ENCODE measurements around the gene TSKS. TPM values are rescaled to one million over a fixed set of nuclear protein-coding genes. Genes with fewer than 3 reads are reported as not detected.

The TSKS gene
- polyA plus RNA-seq, 3 donors = 0.37 to 0.81 (median 0.51) TPM

- Mint-ChIP-seq H3K27ac (peak overlapping the region in 6 of 7 donors; percentile 33 to 88 (median 74)), H3K27me3 (ENCODE audit: low read depth in 3 of 3) (peaks cover 0 to 2% (median 2%) of the 10 kb centered on the region in 3 donors), H3K4me1 (peaks cover 47% of the 10 kb centered on the region), H3K4me3 (no peak overlapping the region), H3K9me3 (no peaks in the 10 kb centered on the region), H3K36me3 (peaks cover 23 to 58% of the 10 kb centered on the region in 2 donors)
- DNase-seq = no peak
- peaks cover 99% of the 10 kb centered on the region for H3K79me2 ChIP-seq (ENCODE audit: insufficient read depth, low read length)
- no peak overlapping the region for H3K4me3 ChIP-seq (replicated peaks in 1 of 3; ENCODE audit: low read depth in 2 of 3, low read length in 3 of 3)
- H2AFZ ChIP-seq (ENCODE audit: insufficient read depth, low read depth, low read length, poor library complexity, severe bottlenecking) = no peak overlapping the region
- H3K4me1 ChIP-seq (ENCODE audit: control insufficient read depth in 1 of 2, insufficient read depth in 2 of 2, low read length in 2 of 2) = peaks cover 32 to 33% of the 10 kb centered on the region in 2 donors
- no peaks in the 10 kb centered on the region for H3K27me3 ChIP-seq (ENCODE audit: control insufficient read depth in 2 of 2, insufficient read depth in 2 of 2, low read length in 2 of 2)
- TF ChIP-seq CTCF (IDR thresholded peaks at IDR 0.05) = no peak
- WGBS (ENCODE audit: insufficient coverage) = 92% methylated on average over 8 of the region's 10 CpGs
- peaks cover 5 to 25% of the 10 kb centered on the region in 2 donors for H3K36me3 ChIP-seq (replicated peaks in 1 of 2; ENCODE audit: control insufficient read depth in 1 of 2, insufficient read depth in 2 of 2, low read length in 2 of 2)
- peaks cover 61% of the 10 kb centered on the region for H4K20me1 ChIP-seq (ENCODE audit: insufficient read depth, low read length)
- no peaks in the 10 kb centered on the region for H3K9me3 ChIP-seq (replicated peaks in 1 of 2; ENCODE audit: control insufficient read depth in 1 of 2, insufficient read depth in 1 of 2, low read length in 2 of 2)
- no peak overlapping the region for H3K4me2 ChIP-seq (replicated peaks; ENCODE audit: extremely low read depth, low read length, poor library complexity, severe bottlenecking)
- peak overlapping the region; percentile 22 for H3K9ac ChIP-seq (ENCODE audit: insufficient read depth, low read length, poor library complexity, severe bottlenecking)
- peak overlapping the region; percentile 70 to 78 for H3K27ac ChIP-seq (ENCODE audit: low read depth in 1 of 2, low read length in 2 of 2)
- intact Hi-C loops (cut with micrococcal nuclease) = no loop called here
Measured at GRCh38 chr19:49772850-49773432, 9.8 kb upstream of the TSKS start.

- peaks cover 53% of the 10 kb centered on the region for H3K4me1 Mint-ChIP-seq
- no peak for TF ChIP-seq CTCF (IDR thresholded peaks at IDR 0.05)
- H3K9me3 ChIP-seq (replicated peaks in 1 of 2; ENCODE audit: control insufficient read depth in 1 of 2, insufficient read depth in 1 of 2, low read length in 2 of 2) = no peaks in the 10 kb centered on the region
- H3K4me2 ChIP-seq (replicated peaks; ENCODE audit: extremely low read depth, low read length, poor library complexity, severe bottlenecking) = no peak overlapping the region
- peaks cover 5 to 25% of the 10 kb centered on the region in 2 donors for H3K36me3 ChIP-seq (replicated peaks in 1 of 2; ENCODE audit: control insufficient read depth in 1 of 2, insufficient read depth in 2 of 2, low read length in 2 of 2)
- peaks cover 99% of the 10 kb centered on the region for H3K79me2 ChIP-seq (ENCODE audit: insufficient read depth, low read length)
- no peaks in the 10 kb centered on the region for H3K9me3 Mint-ChIP-seq
- peaks cover 38 to 41% of the 10 kb centered on the region in 2 donors for H3K4me1 ChIP-seq (ENCODE audit: control insufficient read depth in 1 of 2, insufficient read depth in 2 of 2, low read length in 2 of 2)
- peaks cover 23 to 56% of the 10 kb centered on the region in 2 donors for H3K36me3 Mint-ChIP-seq
- H3K27me3 ChIP-seq (ENCODE audit: control insufficient read depth in 2 of 2, insufficient read depth in 2 of 2, low read length in 2 of 2) = no peaks in the 10 kb centered on the region
- H3K27me3 Mint-ChIP-seq (ENCODE audit: low read depth in 3 of 3) = peaks cover 0 to 2% (median 2%) of the 10 kb centered on the region in 3 donors
- no peak overlapping the region for H3K4me3 Mint-ChIP-seq
- no peak overlapping the region for H3K4me3 ChIP-seq (replicated peaks in 1 of 3; ENCODE audit: low read depth in 2 of 3, low read length in 3 of 3)
- peak overlapping the region in 2 of 7 donors; percentile 68 to 76 for H3K27ac Mint-ChIP-seq
- intact Hi-C loops (cut with micrococcal nuclease) = no loop called here
- 87% methylated on average over 8 of the region's 13 CpGs for WGBS (ENCODE audit: insufficient coverage)
- no peak overlapping the region for H3K9ac ChIP-seq (ENCODE audit: insufficient read depth, low read length, poor library complexity, severe bottlenecking)
- no peak overlapping the region for H2AFZ ChIP-seq (ENCODE audit: insufficient read depth, low read depth, low read length, poor library complexity, severe bottlenecking)
- H4K20me1 ChIP-seq (ENCODE audit: insufficient read depth, low read length) = peaks cover 66% of the 10 kb centered on the region
- DNase-seq = no peak
- H3K27ac ChIP-seq (ENCODE audit: low read depth in 1 of 2, low read length in 2 of 2) = no peak overlapping the region
Measured at GRCh38 chr19:49771674-49772139, 8.6 kb upstream of the TSKS start.
